ENCODE measurements around the gene DDX56. TPM values are rescaled to one million over a fixed set of nuclear protein-coding genes. Genes with fewer than 3 reads are reported as not detected.
"Not testable (repeated sequence)": the region's sequence is repeated elsewhere in the genome, so short reads cannot be mapped to it uniquely, and the experiment has no call there.

DDX56 gene
- total RNA-seq, 1 donor from 2014 or later: 29.6 TPM

DNA sequence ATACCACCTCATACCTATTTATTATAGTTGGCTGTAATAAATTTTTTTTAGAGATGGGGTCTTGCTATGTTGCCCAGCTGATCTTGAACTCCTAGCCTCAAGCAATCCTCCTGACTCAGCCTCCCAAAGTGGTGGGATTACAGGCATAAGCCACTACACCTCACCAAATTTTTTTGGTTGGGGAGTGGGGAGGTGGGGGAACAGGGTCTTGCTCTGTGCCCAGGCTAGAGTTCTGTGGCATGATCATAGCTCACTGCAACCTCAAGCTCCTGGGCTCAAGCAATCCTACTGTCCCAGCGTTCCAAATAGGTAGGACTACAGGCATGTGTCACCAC, 28.8 kb upstream of the DDX56 start:
- no peak for DNase-seq (ENCODE audit: missing footprints)
- no peak for ATAC-seq
- intact Hi-C loops (cut with DNase I): no loop called here

DNA sequence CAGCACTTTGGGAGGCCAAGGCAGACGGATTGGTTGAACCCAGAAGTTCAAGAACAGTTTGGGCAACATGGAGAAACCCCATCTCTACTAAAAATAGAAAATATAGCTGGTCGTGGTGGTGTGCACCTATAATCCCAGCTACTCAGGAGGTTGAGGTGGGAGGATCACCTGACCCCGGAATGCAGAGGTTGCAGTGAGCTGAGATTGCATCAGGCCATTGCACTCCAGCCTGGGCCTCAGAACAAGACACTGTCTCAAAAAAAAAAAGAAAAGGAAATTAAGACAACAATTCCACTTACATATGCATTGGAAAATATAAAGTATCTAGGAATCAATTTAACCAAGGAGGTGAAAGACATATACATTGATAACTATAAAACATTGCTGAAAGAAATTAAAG, 25.5 kb upstream of the DDX56 start:
- ATAC-seq (no peak), DNase-seq (ENCODE audit: missing footprints) (no peak)
- intact Hi-C loops (cut with DNase I): no loop called here

DNA sequence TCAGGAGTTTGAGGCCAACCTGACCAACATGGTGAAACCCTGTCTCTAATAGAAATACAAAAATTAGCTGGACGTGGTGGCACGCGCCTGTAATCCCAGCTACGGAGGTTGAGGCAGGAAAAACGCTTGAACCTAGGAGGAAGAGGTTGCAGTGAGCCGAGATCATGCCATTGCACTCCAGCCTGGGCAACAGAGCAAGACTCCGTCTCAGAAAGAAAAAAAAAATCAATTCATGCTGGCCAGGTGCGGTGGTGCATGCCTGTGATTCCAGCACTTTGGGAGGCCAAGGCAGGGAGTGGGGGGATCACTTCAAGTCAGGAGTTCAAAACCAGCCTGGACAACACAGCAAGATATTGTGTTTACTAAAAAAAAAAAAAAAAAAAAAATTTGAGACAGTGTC, 23.5 kb upstream of the DDX56 start:
- DNase-seq (ENCODE audit: missing footprints); ATAC-seq; intact Hi-C loops (cut with DNase I): not testable (repeated sequence)

DNA sequence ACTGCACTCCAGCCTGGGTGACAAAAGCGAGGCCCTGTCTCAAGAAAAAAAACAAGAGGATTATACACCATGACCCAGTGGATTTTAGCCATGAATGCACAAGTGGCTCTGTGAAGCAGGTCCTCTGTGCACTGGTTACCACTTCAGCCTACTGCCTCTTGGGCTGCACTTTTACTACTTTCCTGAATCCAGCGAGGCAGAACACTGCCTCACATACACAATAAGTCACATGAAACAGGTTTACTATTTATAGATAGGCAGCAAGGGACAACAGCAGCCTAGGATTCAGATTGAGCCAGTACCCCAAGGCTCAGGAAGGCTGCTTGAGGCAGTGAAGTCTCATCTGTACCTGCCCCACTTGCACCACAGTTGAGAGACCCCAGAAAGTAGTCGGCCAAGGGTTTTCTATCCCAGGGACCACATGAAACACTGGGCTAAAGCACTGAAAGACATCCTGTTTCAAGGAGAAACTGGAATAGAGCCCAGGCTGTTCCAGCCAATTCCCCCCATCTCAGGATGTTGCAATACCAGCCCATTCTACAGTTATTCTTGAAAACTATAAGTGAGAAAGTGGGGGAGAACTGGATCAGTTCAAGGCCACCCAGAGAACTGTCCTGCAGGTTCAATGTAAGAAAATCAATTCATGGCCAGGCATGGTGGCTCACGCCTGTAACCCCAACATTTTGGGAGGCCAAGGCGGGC, 22.4 kb upstream of the DDX56 start:
- DNase-seq (ENCODE audit: missing footprints) (no peak), ATAC-seq (peak; percentile 85)
- intact Hi-C loops (cut with DNase I): no loop called here

DNA sequence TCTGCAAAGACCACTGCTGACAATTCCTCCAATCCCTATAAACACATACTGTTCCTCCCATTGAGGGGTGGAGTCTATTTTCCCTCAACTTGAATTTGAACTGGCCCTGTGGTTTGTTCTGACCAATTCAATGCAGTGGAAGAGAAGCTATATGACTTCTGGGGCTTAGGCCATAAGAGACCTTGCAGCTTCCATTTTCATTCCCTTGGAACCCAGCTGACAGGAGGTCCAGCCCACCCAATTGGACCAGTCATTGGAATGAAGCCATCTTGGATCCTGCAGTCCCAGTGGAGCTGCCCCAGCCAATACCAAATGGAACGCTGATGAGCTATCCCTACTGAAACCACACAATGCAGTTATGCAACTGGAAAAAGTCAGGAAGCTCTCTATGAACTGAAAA, 17.2 kb upstream of the DDX56 start:
- DNase-seq (ENCODE audit: missing footprints) (no peak), ATAC-seq (no peak)
- intact Hi-C loops (cut with DNase I): no loop called here

DNA sequence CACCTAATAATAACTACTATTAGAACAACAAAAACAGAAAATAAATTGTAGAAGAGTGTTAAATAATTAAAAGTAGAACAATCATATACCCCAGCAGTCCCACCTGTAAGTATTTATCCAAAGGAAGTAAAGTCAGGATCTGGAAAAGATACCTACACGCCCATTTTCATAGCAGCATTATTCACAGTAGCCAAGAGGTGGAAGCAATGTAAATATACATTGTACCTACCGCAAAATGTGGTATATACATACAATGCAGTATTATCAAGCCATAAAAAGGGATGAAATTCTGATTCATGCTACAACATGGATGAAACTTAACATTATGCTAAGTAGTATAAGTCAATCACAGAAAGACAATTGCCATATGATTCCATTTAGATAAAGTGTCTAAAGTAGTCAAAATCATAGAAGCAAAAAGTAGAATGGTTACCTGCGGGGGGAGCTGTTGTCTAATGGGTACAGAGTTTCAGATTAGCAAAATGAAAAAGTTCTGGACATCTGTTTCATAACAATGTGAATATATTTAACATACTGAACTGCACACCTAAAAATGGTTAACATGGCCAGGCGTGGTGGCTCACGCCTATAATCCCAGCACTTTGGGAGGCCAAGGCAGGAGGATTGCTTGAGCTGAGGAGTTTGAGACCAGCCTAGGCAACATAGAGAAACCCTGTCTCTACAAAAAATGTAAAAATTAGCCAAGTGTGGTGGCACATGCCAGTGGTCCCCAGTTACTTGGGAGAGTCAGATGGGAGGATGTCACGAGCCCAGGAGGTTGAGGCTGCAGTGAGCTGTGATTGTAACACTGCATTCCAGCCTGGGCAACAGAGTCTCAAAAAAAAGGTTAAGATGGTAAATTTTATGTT, 14.4 kb upstream of the DDX56 start:
- intact Hi-C loops (cut with DNase I): loop anchor here (2.0 to 10.0 kb wide), 3 partner anchors 259 to 397 kb away; no protein-coding TSS in a partner anchor
- peak; percentile 51 for ATAC-seq
- no peak for DNase-seq (ENCODE audit: missing footprints)

DNA sequence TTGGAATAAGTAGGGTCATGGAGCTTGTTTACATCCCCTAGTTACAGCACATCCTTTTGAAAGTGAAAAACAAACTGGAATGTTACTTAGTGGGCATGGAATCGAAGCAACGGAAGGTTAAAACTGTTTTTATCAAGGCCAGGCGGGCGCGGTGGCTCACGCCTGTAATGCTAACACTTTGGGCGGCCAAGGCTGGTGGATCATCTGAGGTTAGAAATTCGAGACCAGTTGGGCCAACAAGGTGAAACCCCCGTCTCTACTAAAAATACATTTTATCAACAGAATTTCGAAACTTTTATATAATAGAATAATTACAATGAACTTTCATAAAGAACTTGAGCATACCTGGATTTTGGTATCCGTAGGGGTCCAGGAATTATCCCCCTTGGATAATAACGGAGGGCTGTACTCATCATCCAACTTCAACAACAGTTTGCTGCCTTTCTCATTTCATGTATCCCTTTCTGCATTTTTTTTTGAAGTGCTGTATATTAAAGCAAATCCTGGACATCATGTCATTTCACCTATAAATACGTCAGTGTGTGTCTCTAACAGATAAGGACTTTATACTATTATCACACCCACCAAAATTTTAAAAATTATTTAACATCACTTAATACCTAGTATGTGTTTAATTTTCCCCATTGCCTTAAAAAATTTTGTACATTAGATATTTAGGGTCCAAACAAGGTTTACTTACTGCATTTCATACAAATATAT, 9.6 kb upstream of the DDX56 start:
- intact Hi-C loops (cut with DNase I): loop anchor here (10.0 kb wide), 1 partner anchor 401 kb away; no protein-coding TSS in a partner anchor
- DNase-seq (ENCODE audit: missing footprints): no peak
- ATAC-seq: no peak

DNA sequence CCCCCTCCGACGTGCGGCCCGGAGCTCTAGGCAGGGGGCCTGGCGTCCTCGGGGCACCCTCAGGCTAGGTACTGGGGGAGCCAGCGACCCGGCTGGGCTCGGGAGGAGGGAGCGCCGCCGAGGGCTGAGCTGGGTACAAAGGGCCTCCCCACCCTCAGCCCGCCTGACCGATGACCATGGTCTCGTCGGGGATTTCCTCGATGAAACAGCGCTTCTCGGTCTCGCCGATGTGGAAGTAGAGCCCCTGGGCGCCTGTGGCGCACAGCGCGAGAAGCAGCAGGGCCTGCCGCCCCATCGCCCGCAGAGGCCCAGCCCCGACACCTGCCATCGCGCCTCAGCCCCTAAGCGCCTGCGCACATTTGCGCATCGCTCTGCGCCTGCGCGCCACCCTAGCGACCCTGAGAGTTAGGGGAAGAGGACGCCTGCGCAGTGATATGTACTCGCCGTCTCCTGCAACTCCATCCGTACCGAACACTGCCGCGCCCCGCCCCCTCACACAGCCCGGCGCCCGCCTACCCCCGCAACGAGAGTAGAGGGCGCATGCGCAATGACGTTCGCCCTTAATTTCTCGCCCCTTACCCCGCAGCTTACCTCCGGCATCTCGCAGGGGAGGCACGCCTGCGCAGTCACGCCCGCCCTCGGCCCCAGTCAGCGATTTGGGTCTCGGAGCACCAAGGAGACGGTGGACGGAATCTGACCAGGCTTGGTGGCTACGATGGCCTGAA, 8.3 kb upstream of the DDX56 start, which contains the start of gene TMED4:
Gene TMED4, minus strand, starts transcription at position 353 of the 725 bp plus-strand sequence. Its CDS starts 25 bp downstream, at position 328.
- ATAC-seq: peak; percentile 99
- DNase-seq (ENCODE audit: missing footprints): peak; percentile 100
- intact Hi-C loops (cut with DNase I): loop anchor here (1.0 to 10.0 kb wide), 2 partner anchors 215 to 403 kb away; no protein-coding TSS in a partner anchor

DNA sequence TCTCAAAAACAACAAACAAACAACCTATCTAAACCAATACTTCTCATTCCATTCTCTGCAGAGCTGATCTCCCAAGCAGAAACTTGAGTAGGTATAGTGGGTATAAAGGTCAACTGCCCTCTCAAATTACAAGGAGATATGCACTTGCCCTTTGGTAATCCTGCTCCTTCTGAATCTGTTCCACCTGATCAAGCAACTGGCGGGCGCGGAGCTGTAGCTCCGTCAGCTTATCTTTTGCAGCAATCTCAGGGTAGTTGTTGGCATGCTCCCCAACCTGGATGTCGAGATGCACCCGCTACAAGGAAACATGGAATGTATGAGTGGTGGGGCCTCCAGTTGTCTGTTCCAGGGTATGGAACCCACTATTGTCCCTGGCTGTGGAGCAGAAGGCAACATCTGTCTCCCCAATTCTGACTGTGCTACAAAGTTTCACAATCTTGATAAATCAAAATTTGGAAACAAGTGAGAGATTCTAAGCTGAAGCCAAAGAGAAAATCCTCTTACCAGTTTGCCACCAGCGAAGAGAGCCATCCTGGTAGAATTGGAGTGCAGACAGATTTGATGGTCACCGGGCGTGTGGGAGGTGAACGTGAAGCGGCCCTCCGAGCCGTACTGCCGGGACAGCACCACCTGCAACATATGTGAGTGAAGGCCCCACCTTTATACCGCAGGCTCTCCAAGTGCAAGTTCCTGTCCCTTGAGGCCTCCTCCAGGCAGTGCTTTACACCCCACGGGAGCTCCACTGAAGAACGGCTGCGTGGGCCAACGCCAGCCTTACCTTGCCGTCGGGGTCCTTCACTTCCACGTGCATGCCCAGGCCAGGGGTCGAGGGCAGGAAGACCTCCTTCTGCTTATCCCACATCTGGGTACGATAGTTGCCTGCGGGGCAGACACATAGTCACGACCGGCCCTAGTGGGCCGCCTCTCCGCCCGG, 7.5 kb upstream of the DDX56 start:
- ATAC-seq (peak; percentile 0), DNase-seq (ENCODE audit: missing footprints) (no peak)
- intact Hi-C loops (cut with DNase I): loop anchor here (10.0 kb wide), 1 partner anchor 404 kb away; no protein-coding TSS in a partner anchor

DNA sequence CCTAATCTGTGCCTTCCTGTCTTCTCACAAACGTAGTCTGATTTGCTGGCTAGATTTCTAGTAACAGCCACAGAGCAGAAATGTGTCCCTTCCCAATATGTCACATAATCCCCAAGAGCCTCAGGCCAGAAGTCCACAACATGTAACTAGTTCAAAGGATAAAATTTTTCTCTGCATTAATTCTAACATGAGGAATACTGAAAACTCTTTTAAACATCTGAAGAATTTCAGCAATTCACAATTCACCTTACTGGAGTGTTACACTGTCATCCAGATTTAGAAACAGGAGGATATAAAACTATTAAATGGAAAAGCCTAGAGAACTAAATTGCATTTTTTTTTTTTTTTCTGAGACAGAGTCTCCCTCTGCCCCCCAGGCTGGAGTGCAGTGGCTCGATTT, 2.5 kb upstream of the DDX56 start:
- ATAC-seq (no peak), DNase-seq (ENCODE audit: missing footprints) (no peak)
- intact Hi-C loops (cut with DNase I): loop anchor here (10.0 kb wide), 1 partner anchor 539 kb away; the partner anchor contains the start of gene TBRG4

DNA sequence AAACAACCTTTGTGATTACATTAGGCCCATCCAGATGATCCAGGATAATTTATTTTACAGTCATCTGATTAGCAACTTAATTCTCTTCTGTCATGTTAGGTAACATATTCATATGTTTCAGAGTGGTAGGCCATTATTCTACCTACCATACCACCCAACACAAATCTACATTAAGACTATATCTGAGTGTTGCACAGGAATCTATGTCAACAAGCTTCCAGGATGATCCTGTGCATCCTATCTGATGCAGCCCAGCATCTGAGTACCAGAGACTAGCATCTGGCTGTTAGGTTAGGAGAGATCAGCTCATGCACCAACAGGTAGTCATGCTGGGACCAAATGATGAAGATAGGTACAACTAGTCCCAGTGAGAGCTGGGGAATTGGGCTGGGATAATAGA, 1.3 kb upstream of the DDX56 start:
- no peak for DNase-seq (ENCODE audit: missing footprints)
- ATAC-seq: no peak
- intact Hi-C loops (cut with DNase I): loop anchor here (10.0 kb wide), 1 partner anchor 540 kb away; the partner anchor contains the start of gene TBRG4

DNA sequence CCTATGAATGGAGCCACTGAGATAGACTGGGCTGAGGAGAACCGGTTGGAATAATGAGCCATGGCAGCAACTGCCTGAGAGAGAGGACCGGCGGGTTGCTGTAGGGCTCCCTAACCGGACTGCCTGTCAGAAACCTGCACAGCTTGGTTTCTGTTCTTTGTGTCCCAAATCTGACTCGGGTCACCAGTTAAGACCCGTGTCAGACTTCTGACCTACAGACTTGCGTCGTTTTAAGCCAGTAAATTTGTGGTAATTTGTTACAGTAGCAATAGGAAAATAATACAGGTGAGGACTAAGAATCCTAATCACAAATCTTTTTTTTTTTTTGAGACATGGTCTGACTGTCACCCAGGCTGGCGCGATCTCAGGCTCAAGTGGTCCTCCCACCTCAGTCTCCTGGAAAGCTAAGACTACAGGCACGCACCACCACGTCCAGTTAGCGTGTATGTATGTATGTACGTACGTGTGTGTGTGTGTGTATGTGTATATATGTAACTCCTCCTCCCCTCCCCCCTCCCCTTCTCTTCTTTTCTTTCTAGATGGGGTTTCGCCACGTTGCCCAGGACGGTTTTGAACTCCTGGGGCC, 672 bp upstream of the DDX56 start:
- intact Hi-C loops (cut with DNase I): loop anchor here (10.0 kb wide), 1 partner anchor 540 kb away; the partner anchor contains the start of gene TBRG4
- ATAC-seq: no peak
- no peak for DNase-seq (ENCODE audit: missing footprints)

DNA sequence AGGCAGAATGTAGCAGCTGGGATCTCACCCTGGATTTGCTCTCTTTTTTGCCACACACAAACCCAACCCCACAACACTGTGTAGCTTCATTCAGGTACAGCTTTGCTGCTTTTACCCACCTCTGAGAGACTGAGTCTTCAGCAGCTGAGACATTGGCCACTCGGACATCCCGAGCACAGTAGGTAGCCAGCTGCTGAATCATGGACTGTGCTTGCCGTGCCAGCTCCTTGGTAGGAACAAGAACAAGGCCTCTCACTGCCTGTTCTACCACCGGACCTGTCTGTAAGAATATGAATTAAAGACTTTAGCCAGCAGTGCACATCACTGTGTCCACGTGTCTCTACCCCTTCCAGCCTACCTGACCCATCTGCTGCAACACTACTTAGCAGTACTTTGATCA, 937 bp downstream of the DDX56 start:
- ATAC-seq (no peak), DNase-seq (ENCODE audit: missing footprints) (no peak)
- intact Hi-C loops (cut with DNase I): loop anchor here (10.0 kb wide), 1 partner anchor 542 kb away; the partner anchor contains the start of gene TBRG4

DNA sequence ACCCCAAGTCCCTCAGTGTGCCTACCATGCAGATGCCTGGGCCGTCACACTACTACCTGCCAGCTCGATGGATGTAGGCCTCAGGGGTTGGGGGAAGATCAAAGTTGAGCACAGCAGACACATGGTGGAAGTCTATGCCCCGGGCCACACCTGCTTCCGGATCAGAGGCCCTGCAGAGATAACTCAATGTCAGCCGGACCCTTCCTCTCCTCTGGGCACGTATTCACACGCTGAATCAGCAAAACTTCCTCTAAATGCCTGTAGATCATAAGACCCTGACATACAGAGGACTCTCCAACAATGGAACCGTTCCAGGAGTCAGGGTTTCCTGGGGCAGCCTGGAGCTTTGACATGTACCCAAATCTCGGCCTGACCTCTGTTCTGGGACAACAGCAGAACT, 3.7 kb downstream of the DDX56 start:
- ATAC-seq (no peak), DNase-seq (ENCODE audit: missing footprints) (no peak)
- intact Hi-C loops (cut with DNase I): loop anchor here (5.0 to 10.0 kb wide), 4 partner anchors 78 to 545 kb away; partner anchors contain the start of genes NUDCD3 and TBRG4

DNA sequence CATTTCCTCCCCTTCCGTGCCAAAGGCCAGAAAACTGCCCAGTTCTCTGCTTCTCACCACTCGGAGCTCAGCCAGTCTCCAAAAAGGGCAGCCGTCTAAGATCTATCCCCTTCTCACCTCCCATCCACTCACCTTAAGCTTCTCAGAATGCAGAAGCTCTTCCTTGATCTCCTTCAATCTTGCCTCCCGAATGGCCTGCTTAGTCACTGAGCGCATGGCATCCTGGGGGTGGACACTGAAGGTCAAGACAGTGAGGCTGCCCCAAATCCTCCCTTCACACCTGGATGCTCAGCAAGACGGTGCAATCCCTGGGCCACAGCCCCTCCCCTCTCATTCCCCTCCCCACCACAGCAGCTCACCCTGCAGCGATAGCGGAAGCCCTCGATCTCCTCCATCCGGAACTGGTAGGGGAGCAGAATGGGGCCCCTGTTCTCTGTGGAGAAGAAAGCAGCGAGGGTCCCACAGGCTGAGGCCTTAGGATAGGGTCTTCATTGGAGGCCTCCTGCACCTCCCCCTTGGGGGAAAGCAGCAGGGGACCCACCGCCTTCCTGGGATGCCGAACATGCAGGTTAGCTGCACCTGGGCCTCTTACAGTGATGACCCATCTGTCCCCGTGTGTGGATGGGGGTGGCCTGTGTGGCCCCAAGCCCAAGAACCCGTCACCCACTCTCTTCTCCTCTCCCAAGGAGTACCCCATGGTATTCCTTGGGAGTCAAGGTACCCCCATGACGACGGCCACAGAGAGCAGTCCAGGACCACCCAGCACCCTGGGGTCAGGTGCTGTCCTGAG, 4.7 kb downstream of the DDX56 start:
- intact Hi-C loops (cut with DNase I): loop anchor here (5.0 kb wide), 3 partner anchors 77 to 327 kb away; partner anchors contain the start of gene NUDCD3
- no peak for DNase-seq (ENCODE audit: missing footprints)
- ATAC-seq: no peak

DNA sequence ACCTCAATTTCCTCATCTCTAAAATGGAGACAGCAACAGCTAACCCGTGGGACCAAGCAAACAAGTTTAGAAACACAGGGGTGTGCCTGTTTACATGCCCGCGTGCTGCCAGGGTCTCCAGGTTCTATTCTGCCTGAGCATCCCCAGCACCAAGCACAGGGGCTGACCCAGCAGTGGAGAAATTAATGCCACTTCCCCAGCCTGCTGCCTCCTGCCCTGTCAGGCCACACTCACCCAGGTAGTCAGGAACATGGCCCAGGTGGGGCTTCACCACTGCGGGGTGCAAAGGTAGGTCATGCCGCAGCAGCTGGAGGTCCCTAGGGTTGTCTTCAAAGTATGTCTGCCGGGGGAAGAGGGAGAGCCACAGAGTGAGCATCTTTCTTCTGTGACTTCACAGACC, 5.8 kb downstream of the DDX56 start:
- intact Hi-C loops (cut with DNase I): loop anchor here (5.0 kb wide), 3 partner anchors 76 to 326 kb away; partner anchors contain the start of gene NUDCD3
- ATAC-seq: no peak

More for the DNA sequence above, 5.8 kb downstream of the DDX56 start:
- DNase-seq (ENCODE audit: missing footprints): no peak
